Fibroblast of mammary gland (primary cell): ENCODE data around the gene GRIP1.

ENCODE experiments used
- DNase-seq: peaks from one replicate; pipeline ENCODE4 v3.0.0-alpha.2; 2010; ENCODE audit warnings: low read depth
- H3K4me3 ChIP-seq: 2 replicates; pipeline ENCODE4 v1.5.1; 2011; ENCODE audit warnings: low read depth, mild to moderate bottlenecking, low read length, moderate library complexity; ENCODE audit not compliant: control insufficient read depth
- TF ChIP-seq, protein P1 (sequence below): conservative IDR thresholded peaks from 2 replicates; pipeline ENCODE4 v1.5.1; 2011; ENCODE audit warnings: low read depth, low read length, inconsistent platforms; ENCODE audit not compliant: control insufficient read depth, insufficient read depth

The GRIP1 gene

DNA sequence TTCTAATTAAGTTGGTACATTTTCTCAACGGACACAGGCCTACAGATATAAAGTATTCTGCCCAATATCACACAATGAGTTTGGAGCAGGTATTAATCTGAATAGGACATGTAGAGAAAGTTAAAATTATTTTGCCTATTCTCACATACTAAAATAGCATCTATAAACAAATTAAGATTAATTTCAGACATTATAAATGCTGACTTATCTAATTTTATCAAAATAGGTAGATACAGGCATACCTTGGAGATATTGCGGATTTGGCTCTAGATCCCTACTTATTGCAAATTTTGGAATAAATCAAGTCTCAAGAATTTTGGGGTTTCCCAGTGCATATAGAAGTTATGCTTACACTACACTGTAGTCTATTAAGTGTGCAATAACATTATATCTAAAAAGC lies 41.0 kb upstream of the GRIP1 start:
- TF ChIP-seq, protein P1, sequence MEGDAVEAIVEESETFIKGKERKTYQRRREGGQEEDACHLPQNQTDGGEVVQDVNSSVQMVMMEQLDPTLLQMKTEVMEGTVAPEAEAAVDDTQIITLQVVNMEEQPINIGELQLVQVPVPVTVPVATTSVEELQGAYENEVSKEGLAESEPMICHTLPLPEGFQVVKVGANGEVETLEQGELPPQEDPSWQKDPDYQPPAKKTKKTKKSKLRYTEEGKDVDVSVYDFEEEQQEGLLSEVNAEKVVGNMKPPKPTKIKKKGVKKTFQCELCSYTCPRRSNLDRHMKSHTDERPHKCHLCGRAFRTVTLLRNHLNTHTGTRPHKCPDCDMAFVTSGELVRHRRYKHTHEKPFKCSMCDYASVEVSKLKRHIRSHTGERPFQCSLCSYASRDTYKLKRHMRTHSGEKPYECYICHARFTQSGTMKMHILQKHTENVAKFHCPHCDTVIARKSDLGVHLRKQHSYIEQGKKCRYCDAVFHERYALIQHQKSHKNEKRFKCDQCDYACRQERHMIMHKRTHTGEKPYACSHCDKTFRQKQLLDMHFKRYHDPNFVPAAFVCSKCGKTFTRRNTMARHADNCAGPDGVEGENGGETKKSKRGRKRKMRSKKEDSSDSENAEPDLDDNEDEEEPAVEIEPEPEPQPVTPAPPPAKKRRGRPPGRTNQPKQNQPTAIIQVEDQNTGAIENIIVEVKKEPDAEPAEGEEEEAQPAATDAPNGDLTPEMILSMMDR, result no peak
- no peak for DNase-seq
- H3K4me3 ChIP-seq, result no peak overlapping the region

DNA sequence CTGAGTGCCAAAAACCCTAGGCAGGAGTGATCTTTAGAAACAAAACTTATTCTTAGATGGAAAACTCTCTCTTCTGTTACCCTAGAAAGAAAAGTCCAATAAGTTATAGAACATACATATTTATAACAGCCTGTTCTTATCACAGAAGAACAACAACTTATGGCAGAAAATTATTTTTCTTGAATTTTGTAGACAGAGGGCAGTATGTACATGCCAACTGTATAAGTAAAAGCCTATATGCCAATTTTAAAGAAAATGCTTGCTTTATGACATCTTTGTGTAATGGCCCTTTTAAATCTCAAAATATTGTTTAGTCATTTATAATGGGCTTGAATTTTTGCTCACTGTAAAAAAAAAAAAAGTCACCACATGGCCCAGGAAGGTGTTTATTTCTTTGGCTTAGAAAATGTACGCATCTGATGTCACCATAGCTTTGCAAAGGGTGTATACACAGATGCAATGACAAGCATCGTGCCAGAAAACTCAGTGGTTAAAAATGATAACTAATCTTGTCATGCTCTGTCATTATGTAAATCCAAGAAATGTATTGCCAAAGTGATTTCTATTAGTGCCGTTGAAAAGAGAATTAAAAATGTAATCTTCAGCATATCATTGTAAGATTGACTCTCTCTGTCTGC lies 38.3 kb upstream of the GRIP1 start:
- TF ChIP-seq, protein P1, result no peak
- no peak overlapping the region for H3K4me3 ChIP-seq
- DNase-seq, result no peak

DNA sequence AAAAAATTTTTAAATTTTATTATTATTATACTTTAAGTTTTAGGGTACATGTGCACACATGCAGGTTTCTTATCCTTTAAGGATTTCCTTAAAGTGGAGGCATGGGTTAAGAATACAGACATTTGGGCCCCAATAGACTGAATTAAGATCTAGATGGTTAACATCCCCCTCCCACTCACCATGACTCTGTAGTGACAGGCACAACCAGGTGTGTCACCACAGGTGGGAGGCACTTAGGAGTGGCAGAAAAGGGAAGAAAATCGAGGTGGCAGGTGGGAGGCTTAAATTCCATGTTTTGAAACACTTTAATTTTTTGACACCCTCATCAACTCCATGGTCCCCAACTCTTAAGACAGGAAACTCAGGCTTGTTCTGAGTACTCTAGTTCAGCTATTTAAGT lies 37.6 kb upstream of the GRIP1 start:
- H3K4me3 ChIP-seq, result no peak overlapping the region
- no peak for DNase-seq
- TF ChIP-seq, protein P1, result no peak

DNA sequence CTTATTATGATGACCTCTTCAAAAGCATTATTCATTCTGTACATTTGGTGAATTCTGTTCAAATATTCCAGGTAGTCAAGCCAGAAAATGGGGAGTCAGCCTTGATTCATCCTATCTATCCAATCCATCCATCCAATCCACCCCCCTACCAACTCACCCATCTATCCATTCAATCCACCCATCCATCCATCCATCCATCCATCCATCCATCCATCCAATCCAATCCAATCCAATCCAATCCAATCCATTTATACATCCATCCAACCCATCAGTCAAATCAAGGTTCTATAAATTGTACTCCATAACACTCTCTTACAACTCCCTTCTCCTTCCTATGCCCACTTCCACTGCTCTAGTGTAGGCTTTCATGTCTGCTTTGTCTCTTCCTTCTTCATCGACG lies 35.8 kb upstream of the GRIP1 start:
- DNase-seq, result no peak
- H3K4me3 ChIP-seq, result no peak overlapping the region
- TF ChIP-seq, protein P1, result no peak

DNA sequence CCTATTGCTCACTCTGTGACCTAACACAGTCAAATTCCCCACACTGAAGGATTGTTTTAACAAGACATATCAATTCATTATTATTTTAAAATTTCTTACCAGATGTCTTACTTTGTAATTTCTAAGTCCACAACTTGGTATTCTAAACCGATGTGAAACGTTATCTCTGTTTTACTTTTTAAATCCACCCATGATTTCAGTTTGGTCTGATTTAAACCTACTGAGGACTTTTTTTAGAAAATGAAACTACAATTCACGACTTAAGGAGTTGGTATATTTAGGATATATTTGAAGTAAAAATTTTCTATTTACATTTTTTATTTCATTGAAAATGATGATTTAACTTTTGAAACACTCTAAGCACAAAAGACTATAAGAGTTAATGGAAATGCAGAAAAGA lies 35.1 kb upstream of the GRIP1 start:
- no peak for DNase-seq
- H3K4me3 ChIP-seq, result no peak overlapping the region
- TF ChIP-seq, protein P1, result no peak

DNA sequence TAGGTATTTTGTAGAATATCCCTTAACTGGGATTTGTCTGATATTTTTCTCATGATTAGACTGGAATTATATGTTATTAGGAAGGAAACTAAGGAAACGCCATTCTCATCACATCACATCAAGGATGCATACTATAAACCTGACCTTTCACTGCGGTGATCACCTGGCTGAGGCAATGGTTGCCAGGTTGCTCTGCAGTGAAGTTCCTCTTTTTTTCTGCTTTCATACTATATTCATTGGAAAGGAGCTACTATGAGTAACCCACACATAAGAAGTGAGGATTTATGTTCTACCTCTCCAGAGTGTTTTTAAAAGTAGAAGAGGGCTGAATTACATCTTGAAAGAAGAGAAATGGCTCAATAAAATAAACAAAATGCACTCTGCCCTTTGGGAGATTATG lies 31.0 kb upstream of the GRIP1 start:
- DNase-seq, result no peak
- H3K4me3 ChIP-seq, result no peak overlapping the region
- TF ChIP-seq, protein P1, result no peak

DNA sequence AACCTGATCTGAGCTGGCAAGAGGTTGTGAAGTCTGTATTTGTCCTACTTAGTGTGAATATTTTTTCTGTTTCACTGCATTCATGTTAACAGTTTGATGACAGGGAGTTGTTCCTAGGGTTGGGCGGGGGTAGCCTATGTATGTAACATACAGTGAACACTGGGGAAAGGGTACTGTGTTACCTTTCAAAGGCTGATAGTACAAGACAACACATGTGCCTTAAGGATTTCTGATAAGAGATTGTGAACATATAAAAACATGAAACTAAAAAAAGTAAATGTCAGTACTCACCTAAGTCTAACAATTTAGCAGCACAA lies 30.5 kb upstream of the GRIP1 start:
- DNase-seq, result no peak
- TF ChIP-seq, protein P1, result no peak
- no peak overlapping the region for H3K4me3 ChIP-seq
